Hepatocyte (in vitro differentiated cells): Measurements from ENCODE around the gene GPR139. TPM values are rescaled to one million over a fixed set of nuclear protein-coding genes. Genes with fewer than 3 reads are reported as not detected.

ENCODE experiments used
- DNase-seq: peaks from one replicate; pipeline ENCODE4 v3.0.0-alpha.2; 2016; ENCODE audit warnings: low spot score
- H2AFZ ChIP-seq: fragments of 200-600 bp; sonication (generic); 2 replicates; pipeline ENCODE4 v1.6.0; 2016; ENCODE audit warnings: antibody characterized with exemption, mild to moderate bottlenecking
- H3K27ac ChIP-seq: fragments of 200-600 bp; sonication (generic); 2 replicates; pipeline ENCODE4 v1.5.1; 2016; ENCODE audit warnings: mild to moderate bottlenecking
- H3K27me3 ChIP-seq: fragments of 200-600 bp; sonication (generic); 2 replicates; pipeline ENCODE4 v1.6.1; 2016
- H3K36me3 ChIP-seq: fragments of 200-600 bp; sonication (generic); replicated peaks from 2 replicates; pipeline ENCODE4 v1.5.1; 2016; ENCODE audit warnings: low read depth; ENCODE audit not compliant: insufficient read depth
- H3K4me1 ChIP-seq: fragments of 200-600 bp; sonication (generic); 2 replicates; pipeline ENCODE4 v1.5.1; 2016; ENCODE audit warnings: mild to moderate bottlenecking, moderate library complexity; ENCODE audit not compliant: insufficient read depth
- H3K4me2 ChIP-seq: fragments of 200-600 bp; sonication (generic); 2 replicates; pipeline ENCODE4 v1.6.0; 2016
- H3K4me3 ChIP-seq: fragments of 200-600 bp; sonication (generic); 2 replicates; pipeline ENCODE4 v1.5.1; 2016; ENCODE audit warnings: mild to moderate bottlenecking
- H3K79me2 ChIP-seq: fragments of 200-600 bp; sonication (generic); 2 replicates; pipeline ENCODE4 v1.6.0; 2017; ENCODE audit warnings: mild to moderate bottlenecking
- H3K9me2 ChIP-seq: fragments of 200-600 bp; sonication (generic); replicated peaks from 2 replicates; pipeline ENCODE4 v1.6.0; 2017; ENCODE audit warnings: mild to moderate bottlenecking; ENCODE audit not compliant: insufficient read depth
- H3K9me3 ChIP-seq: fragments of 200-600 bp; sonication (generic); 2 replicates; pipeline ENCODE4 v1.5.1; 2016; ENCODE audit warnings: low read depth, mild to moderate bottlenecking
- H4K20me1 ChIP-seq: fragments of 200-600 bp; sonication (generic); 2 replicates; pipeline ENCODE4 v1.6.0; 2016; ENCODE audit warnings: mild to moderate bottlenecking; ENCODE audit not compliant: insufficient read depth, poor library complexity, severe bottlenecking
- EZH2 ChIP-seq: fragments of 200-600 bp; sonication (generic); IDR thresholded peaks from 2 replicates; pipeline ENCODE4 v1.6.1; 2016; ENCODE audit warnings: antibody characterized with exemption, mild to moderate bottlenecking, borderline replicate concordance
- EZH2phosphoT487 ChIP-seq: fragments of 200-600 bp; sonication (generic); IDR thresholded peaks from one replicate; pipeline ENCODE4 v1.6.1; 2018; ENCODE audit warnings: antibody characterized with exemption, mild to moderate bottlenecking, low read depth, moderate library complexity; ENCODE audit not compliant: unreplicated experiment, severe bottlenecking
- WGBS: methylation state at CpG from one replicate; pipeline ENCODE4 v1.1.6; 2016; ENCODE audit warnings: low lambda C conversion rate; ENCODE audit errors: missing lambda C conversion rate; 5-methylcytosine and 5-hydroxymethylcytosine counted together
- polyA plus RNA-seq: library from polyadenylated mRNA; unstranded; fragments of >200 nt; fragmentation: Nextera tagmentation; extraction: Ambion mirVana; gene quantifications from 2 replicates; pipeline ENCODE4 v1.2.1, GENCODE V29; 2016
- total RNA-seq: library from RNA; depleted of rRNA; stranded (reverse); fragments of >200 nt; gene quantifications from 2 replicates; pipeline ENCODE4 v1.2.3, GENCODE V29; 2014
- TF ChIP-seq, protein P1 (sequence below): fragments of 200-600 bp; sonication (generic); IDR thresholded peaks from 2 replicates; pipeline ENCODE4 v1.5.1; 2016; ENCODE audit warnings: antibody characterized with exemption, mild to moderate bottlenecking; ENCODE audit not compliant: poor library complexity

The GPR139 gene
- total and polyA plus RNA-seq, 2 experiments from 2014 or later = not detected

DNA sequence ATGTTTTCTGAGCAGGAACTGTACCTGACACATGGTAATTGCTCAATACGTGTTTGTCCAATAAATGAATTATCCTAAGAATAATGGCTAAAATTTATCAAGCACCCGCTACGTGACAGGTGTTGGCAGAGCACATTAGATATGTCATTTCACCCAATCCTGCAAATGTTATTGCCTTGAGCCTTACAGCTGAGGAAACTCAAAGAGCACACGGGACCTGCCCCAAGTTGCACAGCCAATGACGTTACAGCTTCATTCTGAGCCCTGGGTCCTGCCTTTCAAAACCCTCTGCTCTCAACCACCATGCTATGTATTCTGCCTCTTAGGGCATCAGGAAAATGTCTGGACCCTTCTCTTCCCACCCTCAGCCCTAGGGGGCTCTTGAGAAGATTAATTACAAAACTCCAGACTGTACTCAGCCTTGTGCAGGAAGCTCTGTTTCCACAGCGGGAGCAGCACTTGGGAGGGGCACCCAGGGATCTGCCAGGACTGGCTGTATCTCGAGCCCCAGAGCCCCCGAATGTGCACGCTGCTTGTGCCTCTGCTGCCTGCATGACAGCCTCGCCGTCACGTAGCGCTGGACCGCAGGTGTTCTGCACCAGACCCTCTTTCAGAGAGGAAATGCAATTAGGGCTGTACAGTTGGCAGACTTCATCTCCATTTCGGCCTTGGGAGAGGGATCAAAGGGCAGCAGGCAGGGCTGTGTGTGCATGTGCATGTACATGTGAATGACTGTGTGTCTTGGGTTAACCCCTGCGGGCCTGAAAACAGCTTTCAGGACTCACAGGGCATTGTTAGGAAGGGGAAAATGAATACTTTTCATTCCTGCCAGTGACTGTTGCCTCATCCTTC, 71.6 kb downstream of the GPR139 start:
- 77% methylated on average over 16 of the region's 16 CpGs for WGBS
- no peaks in the 10 kb centered on the region for H4K20me1 ChIP-seq
- H3K9me3 ChIP-seq = no peaks in the 10 kb centered on the region
- no peak overlapping the region for H2AFZ ChIP-seq
- H3K4me3 ChIP-seq = no peak overlapping the region
- H3K4me1 ChIP-seq = no peaks in the 10 kb centered on the region
- DNase-seq = no peak
- no peak overlapping the region for H3K27ac ChIP-seq
- no peaks in the 10 kb centered on the region for H3K27me3 ChIP-seq
- H3K79me2 ChIP-seq = no peaks in the 10 kb centered on the region
- H3K4me2 ChIP-seq = no peak overlapping the region
- H3K36me3 ChIP-seq = no peaks in the 10 kb centered on the region
- H3K9me2 ChIP-seq = no peaks in the 10 kb centered on the region
- TF ChIP-seq EZH2phosphoT487 = no peak
- no peak for TF ChIP-seq EZH2

DNA sequence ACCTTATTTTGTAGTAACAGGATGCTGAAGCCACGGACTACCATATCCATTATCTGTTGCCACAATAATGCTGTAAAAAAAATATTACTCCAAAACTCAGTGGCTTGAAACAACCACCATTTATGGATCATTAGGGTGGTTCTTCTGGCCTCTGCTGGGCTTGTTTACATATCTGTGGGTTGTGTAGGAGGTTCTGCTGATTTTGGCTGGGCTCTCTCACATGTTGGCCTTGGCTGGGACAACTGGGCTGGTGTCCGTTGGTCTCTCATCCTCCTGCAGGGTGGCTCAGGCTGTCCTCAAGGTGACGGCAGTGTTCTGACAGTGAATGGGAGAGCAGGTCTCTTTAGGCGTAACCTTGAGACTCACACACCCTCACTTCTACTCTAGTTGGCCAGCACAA, 76.0 kb downstream of the GPR139 start:
- Histone ChIP-seq H3K4me3 (no peak overlapping the region), H3K79me2 (no peaks in the 10 kb centered on the region), H2AFZ (no peak overlapping the region), H3K4me1 (no peaks in the 10 kb centered on the region), H3K9me3 (no peaks in the 10 kb centered on the region), H3K4me2 (no peak overlapping the region), H3K27me3 (no peaks in the 10 kb centered on the region), H3K36me3 (no peaks in the 10 kb centered on the region), H3K9me2 (no peaks in the 10 kb centered on the region), H4K20me1 (no peaks in the 10 kb centered on the region), H3K27ac (no peak overlapping the region)
- 75% methylated on average over 4 of the region's 4 CpGs for WGBS
- no peak for DNase-seq
- TF ChIP-seq EZH2phosphoT487 (no peak), EZH2 (no peak)
- TF ChIP-seq, protein P1, sequence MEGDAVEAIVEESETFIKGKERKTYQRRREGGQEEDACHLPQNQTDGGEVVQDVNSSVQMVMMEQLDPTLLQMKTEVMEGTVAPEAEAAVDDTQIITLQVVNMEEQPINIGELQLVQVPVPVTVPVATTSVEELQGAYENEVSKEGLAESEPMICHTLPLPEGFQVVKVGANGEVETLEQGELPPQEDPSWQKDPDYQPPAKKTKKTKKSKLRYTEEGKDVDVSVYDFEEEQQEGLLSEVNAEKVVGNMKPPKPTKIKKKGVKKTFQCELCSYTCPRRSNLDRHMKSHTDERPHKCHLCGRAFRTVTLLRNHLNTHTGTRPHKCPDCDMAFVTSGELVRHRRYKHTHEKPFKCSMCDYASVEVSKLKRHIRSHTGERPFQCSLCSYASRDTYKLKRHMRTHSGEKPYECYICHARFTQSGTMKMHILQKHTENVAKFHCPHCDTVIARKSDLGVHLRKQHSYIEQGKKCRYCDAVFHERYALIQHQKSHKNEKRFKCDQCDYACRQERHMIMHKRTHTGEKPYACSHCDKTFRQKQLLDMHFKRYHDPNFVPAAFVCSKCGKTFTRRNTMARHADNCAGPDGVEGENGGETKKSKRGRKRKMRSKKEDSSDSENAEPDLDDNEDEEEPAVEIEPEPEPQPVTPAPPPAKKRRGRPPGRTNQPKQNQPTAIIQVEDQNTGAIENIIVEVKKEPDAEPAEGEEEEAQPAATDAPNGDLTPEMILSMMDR = no peak

- H3K4me3 ChIP-seq = no peak overlapping the region
- H3K4me1 ChIP-seq = no peaks in the 10 kb centered on the region
- no peak for TF ChIP-seq EZH2phosphoT487
- TF ChIP-seq, protein P1 = no peak
- TF ChIP-seq EZH2 = no peak
- H3K9me2 ChIP-seq = no peaks in the 10 kb centered on the region
- H3K79me2 ChIP-seq = no peaks in the 10 kb centered on the region
- no peaks in the 10 kb centered on the region for H3K9me3 ChIP-seq
- H3K4me2 ChIP-seq = no peak overlapping the region
- H2AFZ ChIP-seq = no peak overlapping the region
- H3K27ac ChIP-seq = no peak overlapping the region
- H3K27me3 ChIP-seq = no peaks in the 10 kb centered on the region
- peak; percentile 16 for DNase-seq
- H4K20me1 ChIP-seq = no peaks in the 10 kb centered on the region
- 78% methylated on average over 2 of the region's 2 CpGs for WGBS
- no peaks in the 10 kb centered on the region for H3K36me3 ChIP-seq
Observed at GRCh38 chr16:19997264-19997663, 76.4 kb downstream of the GPR139 start.

GRCh38 chr16:19994466-19995170, 79.1 kb downstream of the GPR139 start:
- Histone ChIP-seq H4K20me1 (no peaks in the 10 kb centered on the region), H3K4me2 (no peak overlapping the region), H3K36me3 (no peaks in the 10 kb centered on the region), H3K27me3 (no peaks in the 10 kb centered on the region), H3K4me1 (no peaks in the 10 kb centered on the region), H3K9me2 (no peaks in the 10 kb centered on the region), H3K9me3 (no peaks in the 10 kb centered on the region), H3K4me3 (no peak overlapping the region), H3K27ac (no peak overlapping the region), H3K79me2 (no peaks in the 10 kb centered on the region), H2AFZ (no peak overlapping the region)
- DNase-seq = no peak
- no peak for TF ChIP-seq EZH2
- TF ChIP-seq EZH2phosphoT487 = no peak
- TF ChIP-seq, protein P1 = no peak
- WGBS = 88% methylated on average over 17 of the region's 17 CpGs
